Spleen (tissue), 7 donors: ENCODE measurements around the gene PCDHGC3.

Experiments used
- CTCF ChIP-seq, 11 experiments: fragments of 200-600 bp in 7 of 11; fragments of 450-650 bp in 4 of 11; sonication (generic) in 4 of 11; IDR thresholded peaks in 8 of 11; conservative IDR thresholded peaks in 3 of 11; 1 replicate in 7 of 11; 2 replicates in 4 of 11; pipeline versions ENCODE4 v1.4.0 to v1.8.0; 2016 to 2021; ENCODE audit warnings: antibody characterized with exemption in 11 of 11, inconsistent platforms in 4 of 11, mild to moderate bottlenecking in 1 of 11
- POLR2A ChIP-seq, 3 donors: fragments of 450-650 bp; IDR thresholded peaks; one replicate each; pipeline ENCODE4 v1.5.1; 2017; ENCODE audit warnings: antibody characterized with exemption in 3 of 3, mild to moderate bottlenecking in 1 of 3
- POLR2AphosphoS5 ChIP-seq, 3 donors: sonication (generic); formaldehyde crosslinking; IDR thresholded peaks; one replicate each; pipeline ENCODE4 v1.5.1; 2017; ENCODE audit warnings: antibody characterized with exemption in 3 of 3
- donor health status: DM: no; HTN: no; CAD: no; lungs with moderate emphysema.
- donor health status: DM: no; HTN: no; CAD: no.
- donor health status: DM: no; HTN: no; CAD: no.

GRCh38 chr5:141518618-141519015 lies 42.9 kb downstream of the PCDHGC3 start:
- TF ChIP-seq CTCF (IDR thresholded peaks at IDR 0.05 in 8 of 11, conservative IDR thresholded peaks at IDR 0.05 in 3 of 11) (no peak), POLR2AphosphoS5 (IDR thresholded peaks at IDR 0.05) (no peak), POLR2A (IDR thresholded peaks at IDR 0.05) (no peak)
